Left kidney (tissue), 8 donors: Measurements from ENCODE around the gene DIMT1. TPM values are rescaled to one million over a fixed set of nuclear protein-coding genes. Genes with fewer than 3 reads are reported as not detected.

Experiments
- DNase-seq: peaks from one replicate; pipeline ENCODE4 v3.0.0-alpha.2; 2013
- long read RNA-seq, 8 donors: transcript quantifications; one replicate each; lab custom pipeline, GENCODE V29; 2026
- polyA plus RNA-seq: library from polyadenylated mRNA; unstranded; fragments of 120-200 nt; gene quantifications from one replicate; pipeline ENCODE4 v1.2.1, GENCODE V29; 2013; ENCODE audit not compliant: insufficient read length

Gene DIMT1
- 39.6 TPM for polyA plus RNA-seq
- long read RNA-seq, donor 1, transcript DIMT1-201 (12 exons, 2,859 nt) = major isoform, 14 of 36 reads
- long read RNA-seq, donor 1, partial matches to known transcripts = 20 of 36 reads
- long read RNA-seq, donor 1, other reads (novel, unspliced or antisense) = 0 of 36 reads
- long read RNA-seq, donor 2, transcript DIMT1-201 (12 exons, 2,859 nt) = major isoform, 6 of 24 reads
- long read RNA-seq, donor 2, partial matches to known transcripts = 17 of 24 reads
- long read RNA-seq, donor 2, other reads (novel, unspliced or antisense) = 0 of 24 reads
- long read RNA-seq, donor 3, transcript DIMT1-201 (12 exons, 2,859 nt) = major isoform, 10 of 11 reads
- long read RNA-seq, donor 3, partial matches to known transcripts = 0 of 11 reads
- long read RNA-seq, donor 3, other reads (novel, unspliced or antisense) = 0 of 11 reads
- long read RNA-seq, donor 4 = 0 reads
- long read RNA-seq, donor 5, transcript DIMT1-201 (12 exons, 2,859 nt) = major isoform, 23 of 31 reads
- long read RNA-seq, donor 5, partial matches to known transcripts = 0 of 31 reads
- long read RNA-seq, donor 5, other reads (novel, unspliced or antisense) = 6 of 31 reads
- long read RNA-seq, donor 6, transcript DIMT1-201 (12 exons, 2,859 nt) = major isoform, 15 of 22 reads
- long read RNA-seq, donor 6, partial matches to known transcripts = 0 of 22 reads
- long read RNA-seq, donor 6, other reads (novel, unspliced or antisense) = 5 of 22 reads
- long read RNA-seq, donor 7, transcript DIMT1-201 (12 exons, 2,859 nt) = major isoform, 20 of 21 reads
- long read RNA-seq, donor 7, partial matches to known transcripts = 0 of 21 reads
- long read RNA-seq, donor 7, other reads (novel, unspliced or antisense) = 0 of 21 reads
- long read RNA-seq, donor 8, partial matches to known transcripts = 0 of 6 reads
- long read RNA-seq, donor 8, other reads (novel, unspliced or antisense) = 0 of 6 reads

GRCh38 chr5:62403411-62404250, at the start of gene DIMT1:
Gene DIMT1, minus strand, starts transcription at chr5:62403905. Its CDS starts 133 bp downstream, at chr5:62403772.
- DNase-seq = peak; percentile 97

GRCh38 chr5:62450259-62450658, 46.6 kb upstream of the DIMT1 start:
- no peak for DNase-seq

- no peak for DNase-seq
Measured at GRCh38 chr5:62448528-62448927, 44.8 kb upstream of the DIMT1 start.

- no peak for DNase-seq
Measured at GRCh38 chr5:62432621-62433064, 28.9 kb upstream of the DIMT1 start.

GRCh38 chr5:62431735-62432620, 28.3 kb upstream of the DIMT1 start:
- DNase-seq = no peak

- no peak for DNase-seq
Measured at GRCh38 chr5:62424763-62425162, 21.1 kb upstream of the DIMT1 start.

- no peak for DNase-seq
Measured at GRCh38 chr5:62421414-62421813, 17.7 kb upstream of the DIMT1 start.

- no peak for DNase-seq
Measured at GRCh38 chr5:62419609-62420008, 15.9 kb upstream of the DIMT1 start.

- no peak for DNase-seq
Measured at GRCh38 chr5:62418462-62419076, 14.9 kb upstream of the DIMT1 start.

- no peak for DNase-seq
Measured at GRCh38 chr5:62413711-62414110, 10.0 kb upstream of the DIMT1 start.

GRCh38 chr5:62412549-62413329, 9.0 kb upstream of the DIMT1 start, which contains the start of gene IPO11:
Gene IPO11, plus strand, starts transcription at chr5:62412763. Its CDS starts 24,517 bp downstream, at chr5:62437280.
- DNase-seq = peak; percentile 99

GRCh38 chr5:62395210-62395950, 8.3 kb downstream of the DIMT1 start:
- DNase-seq = no peak

GRCh38 chr5:62386824-62387223, 16.9 kb downstream of the DIMT1 start:
- no peak for DNase-seq

GRCh38 chr5:62385816-62386400, 17.8 kb downstream of the DIMT1 start:
- no peak for DNase-seq

GRCh38 chr5:62385131-62385530, 18.6 kb downstream of the DIMT1 start:
- DNase-seq = no peak

GRCh38 chr5:62376064-62376463, 27.6 kb downstream of the DIMT1 start:
- no peak for DNase-seq

- DNase-seq = no peak
Measured at GRCh38 chr5:62375627-62376026, 28.1 kb downstream of the DIMT1 start.

GRCh38 chr5:62374090-62374489, 29.6 kb downstream of the DIMT1 start:
- no peak for DNase-seq
